ENCODE results near the gene RAPGEF5.
"Not testable (repeated sequence)": the region's sequence is repeated elsewhere in the genome, so short reads cannot be mapped to it uniquely, and the experiment has no call there.

The RAPGEF5 gene

GRCh38 chr7:22094413-22095342, 262.3 kb downstream of the RAPGEF5 start:
- peak; percentile 39 for ATAC-seq
- Mint-ChIP-seq H3K27ac (no peak overlapping the region), H3K27me3 (no peaks in the 10 kb centered on the region), H3K4me1 (no peaks in the 10 kb centered on the region), H3K9me3 (no peaks in the 10 kb centered on the region), H3K4me3 (no peak overlapping the region)
- no peak for DNase-seq

DNA sequence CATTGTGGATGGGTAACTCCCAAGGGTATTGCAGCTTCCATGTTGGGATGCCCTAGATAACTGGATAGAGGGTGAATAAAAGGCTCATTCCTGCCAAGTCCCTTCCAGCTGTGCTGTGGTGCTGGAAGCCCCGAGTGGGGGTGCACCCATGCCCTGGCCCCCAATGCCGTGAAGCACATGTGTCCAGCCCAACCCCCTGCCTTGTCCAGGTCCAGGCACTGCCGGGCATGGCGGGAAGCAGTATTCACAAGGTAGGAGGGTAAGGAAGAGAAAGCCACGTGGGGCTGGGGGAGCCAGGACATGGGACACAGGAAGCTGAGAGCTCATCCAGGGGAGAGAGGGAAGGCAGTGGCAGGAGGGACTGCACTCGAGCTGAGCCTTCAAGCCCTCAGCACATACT, 263.0 kb downstream of the RAPGEF5 start:
- DNase-seq (no peak), ATAC-seq (no peak)
- Mint-ChIP-seq H3K4me1 (no peaks in the 10 kb centered on the region), H3K27me3 (no peaks in the 10 kb centered on the region), H3K4me3 (no peak overlapping the region), H3K27ac (no peak overlapping the region), H3K9me3 (no peaks in the 10 kb centered on the region)

DNA sequence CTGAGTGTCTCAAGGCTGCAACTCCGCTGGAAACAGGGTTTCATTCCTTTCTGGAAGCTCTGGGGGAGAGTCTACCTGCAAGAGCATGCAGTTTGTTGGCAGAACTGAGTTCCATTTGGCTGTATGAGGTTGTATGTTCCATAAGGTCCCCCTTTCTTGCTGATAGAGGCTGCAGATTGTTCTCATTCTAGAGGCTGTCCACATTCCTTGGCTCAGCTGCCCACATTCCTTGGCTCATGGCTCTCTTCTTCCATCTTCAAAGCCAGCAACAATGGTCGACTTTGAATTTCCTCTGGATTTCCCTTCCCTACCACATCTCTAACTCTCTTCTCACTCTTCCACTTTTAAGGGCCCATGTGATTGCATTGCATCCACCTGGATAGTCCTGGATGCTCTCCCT, 264.0 kb downstream of the RAPGEF5 start:
- no peaks in the 10 kb centered on the region for H3K27me3 Mint-ChIP-seq
- no peak overlapping the region for H3K27ac Mint-ChIP-seq
- DNase-seq, result no peak
- no peak overlapping the region for H3K4me3 Mint-ChIP-seq
- no peaks in the 10 kb centered on the region for H3K9me3 Mint-ChIP-seq
- no peak for ATAC-seq
- no peaks in the 10 kb centered on the region for H3K4me1 Mint-ChIP-seq

- not testable (repeated sequence) for H3K27ac Mint-ChIP-seq, ATAC-seq, DNase-seq, H3K4me1 Mint-ChIP-seq, H3K9me3 Mint-ChIP-seq, H3K27me3 Mint-ChIP-seq, H3K4me3 Mint-ChIP-seq
These were observed 265.9 kb downstream of the RAPGEF5 start for GRCh38 chr7:22090958-22091525.

DNA sequence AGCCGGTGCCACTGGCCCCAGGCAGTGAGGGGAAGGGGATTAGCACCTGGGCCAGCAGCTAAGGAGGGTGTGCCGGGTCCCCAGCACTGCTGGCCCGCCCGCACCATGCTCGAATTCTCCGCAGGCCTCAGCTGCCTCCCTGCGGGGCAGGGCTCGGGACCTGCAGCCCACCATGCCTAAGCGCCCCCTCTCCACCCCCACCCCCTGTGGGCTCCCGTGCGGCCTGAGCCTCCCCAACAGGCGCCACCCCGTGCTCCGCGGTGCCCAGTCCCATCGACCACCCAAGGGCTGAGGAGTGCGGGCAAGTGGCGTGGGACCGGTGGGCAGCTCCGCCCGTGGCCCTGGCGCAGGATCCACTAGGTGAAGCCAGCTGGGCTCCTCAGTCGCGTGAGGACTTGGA, 266.4 kb downstream of the RAPGEF5 start:
- H3K4me3 Mint-ChIP-seq, result no peak overlapping the region
- H3K4me1 Mint-ChIP-seq, result no peaks in the 10 kb centered on the region
- H3K27ac Mint-ChIP-seq, result no peak overlapping the region
- no peak for DNase-seq
- H3K9me3 Mint-ChIP-seq, result no peaks in the 10 kb centered on the region
- peak; percentile 70 for ATAC-seq
- H3K27me3 Mint-ChIP-seq, result no peaks in the 10 kb centered on the region

DNA sequence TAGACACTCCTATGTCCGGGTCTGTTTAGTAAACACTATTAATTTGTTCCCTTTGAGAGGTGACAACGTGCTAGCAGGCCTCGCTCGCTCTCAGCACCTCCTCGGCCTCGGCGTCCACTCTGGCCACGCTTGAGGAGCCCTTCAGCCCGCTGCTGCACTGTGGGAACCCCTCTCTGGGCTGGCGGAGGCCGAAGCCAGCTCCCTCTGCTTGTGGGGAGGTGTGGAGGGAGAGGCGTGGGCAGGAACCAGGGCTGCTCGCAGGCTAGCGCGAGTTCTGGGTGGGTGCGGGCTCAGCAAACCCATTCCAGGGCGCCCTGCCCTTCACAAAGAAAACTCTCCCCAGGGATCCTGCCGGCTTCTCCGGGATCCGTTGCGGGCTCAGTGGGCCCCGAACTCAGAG, 266.8 kb downstream of the RAPGEF5 start:
- Mint-ChIP-seq H3K27ac (no peak overlapping the region), H3K9me3 (no peaks in the 10 kb centered on the region), H3K4me1 (peaks cover 3% of the 10 kb centered on the region), H3K27me3 (no peaks in the 10 kb centered on the region), H3K4me3 (no peak overlapping the region)
- ATAC-seq (no peak), DNase-seq (no peak)

GRCh38 chr7:22088827-22089226, 268.1 kb downstream of the RAPGEF5 start:
- no peak for DNase-seq
- Mint-ChIP-seq H3K4me1 (peaks cover 4% of the 10 kb centered on the region), H3K4me3 (no peak overlapping the region), H3K27me3 (peaks cover 4% of the 10 kb centered on the region), H3K27ac (no peak overlapping the region), H3K9me3 (no peaks in the 10 kb centered on the region)
- ATAC-seq, result no peak

- DNase-seq, result no peak
- H3K4me1 Mint-ChIP-seq, result peaks cover 11% of the 10 kb centered on the region
- no peaks in the 10 kb centered on the region for H3K9me3 Mint-ChIP-seq
- H3K27me3 Mint-ChIP-seq, result peaks cover 11% of the 10 kb centered on the region
- no peak for ATAC-seq
- H3K4me3 Mint-ChIP-seq, result no peak overlapping the region
- H3K27ac Mint-ChIP-seq, result no peak overlapping the region
These were observed 269.1 kb downstream of the RAPGEF5 start for GRCh38 chr7:22087861-22088260.

GRCh38 chr7:22083704-22084240, 273.2 kb downstream of the RAPGEF5 start:
- ATAC-seq (no peak), DNase-seq (no peak)
- H3K9me3 Mint-ChIP-seq, result no peaks in the 10 kb centered on the region
- no peak overlapping the region for H3K27ac Mint-ChIP-seq
- peaks cover 32% of the 10 kb centered on the region for H3K27me3 Mint-ChIP-seq
- H3K4me1 Mint-ChIP-seq, result peaks cover 21% of the 10 kb centered on the region
- peak overlapping the region; percentile 81 to 82 for H3K4me3 Mint-ChIP-seq

DNA sequence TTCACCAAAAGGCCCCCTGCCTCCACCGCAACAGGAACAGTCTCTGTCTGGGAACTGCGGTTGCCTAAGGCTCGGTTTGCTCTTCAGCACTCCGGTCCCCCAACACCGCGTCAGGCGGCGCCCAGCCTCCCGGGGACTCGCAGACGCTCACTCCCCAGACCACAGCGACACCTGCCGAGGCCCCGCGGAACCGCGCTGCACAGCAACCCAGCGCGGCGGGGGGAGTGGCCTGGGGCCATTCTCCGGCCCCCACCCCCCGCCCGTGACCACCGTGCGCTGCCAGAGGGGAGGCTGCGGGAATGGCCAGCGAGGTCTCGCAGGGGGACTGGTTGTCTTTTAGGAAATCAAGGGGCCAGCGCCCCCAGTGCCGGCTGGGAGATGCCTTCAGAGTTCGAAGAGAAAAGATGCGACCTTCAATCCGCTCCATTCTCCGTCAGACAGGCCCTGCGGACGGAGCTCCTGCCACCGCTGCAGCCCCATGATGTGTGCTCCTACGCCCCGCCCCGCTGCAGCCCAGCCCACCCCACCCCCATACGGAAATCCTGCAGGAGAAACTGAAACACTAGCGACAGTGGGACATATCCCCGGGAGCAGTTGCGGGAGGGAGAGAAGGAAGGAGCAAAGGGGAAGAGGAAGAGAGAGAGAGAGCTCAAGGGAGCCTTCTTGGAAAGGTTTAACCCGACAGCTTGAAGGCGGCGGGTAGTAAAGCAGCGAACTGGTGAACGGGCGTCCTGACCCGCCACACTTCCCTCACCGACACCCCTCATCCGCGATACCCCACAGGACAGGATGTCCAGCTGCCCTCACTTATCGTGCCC, 273.9 kb downstream of the RAPGEF5 start:
- ATAC-seq, result peak; percentile 97
- H3K27ac Mint-ChIP-seq, result no peak overlapping the region
- H3K4me1 Mint-ChIP-seq, result peaks cover 21% of the 10 kb centered on the region
- peaks cover 39% of the 10 kb centered on the region for H3K27me3 Mint-ChIP-seq
- DNase-seq, result peak; percentile 83 to 84
- peak overlapping the region; percentile 81 to 82 for H3K4me3 Mint-ChIP-seq
- no peaks in the 10 kb centered on the region for H3K9me3 Mint-ChIP-seq

- ATAC-seq (no peak), DNase-seq (no peak)
- Mint-ChIP-seq H3K27me3 (peaks cover 45% of the 10 kb centered on the region), H3K9me3 (no peaks in the 10 kb centered on the region), H3K4me1 (peaks cover 21% of the 10 kb centered on the region), H3K27ac (no peak overlapping the region), H3K4me3 (peak overlapping the region; percentile 81 to 82)
These were observed 274.4 kb downstream of the RAPGEF5 start for GRCh38 chr7:22082553-22082885.

- ATAC-seq, H3K9me3 Mint-ChIP-seq, H3K4me3 Mint-ChIP-seq, H3K27ac Mint-ChIP-seq, DNase-seq: not testable (repeated sequence)
- Mint-ChIP-seq H3K4me1 (peaks cover 19% of the 10 kb centered on the region), H3K27me3 (peaks cover 64% of the 10 kb centered on the region)
These were observed 276.7 kb downstream of the RAPGEF5 start for GRCh38 chr7:22080219-22080618.

GRCh38 chr7:22078872-22079271, 278.1 kb downstream of the RAPGEF5 start:
- H3K4me1 Mint-ChIP-seq, result peaks cover 17% of the 10 kb centered on the region
- not testable (repeated sequence) for H3K4me3 Mint-ChIP-seq, DNase-seq, ATAC-seq, H3K27ac Mint-ChIP-seq, H3K9me3 Mint-ChIP-seq
- H3K27me3 Mint-ChIP-seq, result peaks cover 60% of the 10 kb centered on the region

DNA sequence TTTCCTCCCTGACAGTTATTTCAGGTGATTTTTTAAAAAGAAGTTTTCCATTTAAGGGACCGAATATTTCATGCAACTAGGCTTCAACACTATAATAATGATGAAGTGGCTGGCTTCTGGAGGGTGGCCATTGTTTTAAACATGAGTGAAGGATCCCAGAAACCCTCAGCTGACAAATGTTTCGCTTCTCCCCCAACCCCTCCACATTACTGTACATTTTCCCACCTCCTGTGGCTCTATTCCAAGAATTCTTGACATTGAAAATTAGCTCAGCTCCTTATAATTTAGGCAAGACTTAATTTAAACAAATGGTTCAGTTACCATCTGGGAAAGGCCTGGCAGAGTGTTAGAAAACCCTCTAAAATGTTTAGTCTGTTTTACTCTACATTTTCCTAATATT, 281.4 kb downstream of the RAPGEF5 start:
- no peak for ATAC-seq
- DNase-seq, result no peak
- H3K27me3 Mint-ChIP-seq, result peaks cover 34% of the 10 kb centered on the region
- no peak overlapping the region for H3K4me3 Mint-ChIP-seq
- no peak overlapping the region for H3K27ac Mint-ChIP-seq
- H3K4me1 Mint-ChIP-seq, result no peaks in the 10 kb centered on the region
- H3K9me3 Mint-ChIP-seq, result no peaks in the 10 kb centered on the region

DNA sequence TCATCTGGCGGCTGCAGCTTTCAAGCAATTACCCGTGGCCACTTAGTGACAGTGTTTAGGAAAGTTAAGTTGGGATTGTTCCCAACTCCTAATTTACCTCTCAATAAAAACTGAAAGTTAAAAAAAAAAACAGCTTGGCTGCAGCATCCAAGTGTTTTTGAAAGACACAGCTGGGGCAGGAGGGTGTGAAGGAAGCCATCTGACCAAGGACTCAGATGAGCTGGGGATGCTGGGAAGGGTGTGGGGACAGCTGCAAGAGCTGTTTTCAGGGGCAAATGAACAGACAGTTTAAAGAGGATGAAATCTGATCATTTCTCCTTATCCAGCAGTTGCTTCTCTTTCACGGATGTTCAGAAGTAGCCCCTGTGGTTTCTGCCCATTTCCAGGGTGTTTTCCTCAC, 282.1 kb downstream of the RAPGEF5 start:
- DNase-seq (no peak), ATAC-seq (no peak)
- Mint-ChIP-seq H3K4me3 (no peak overlapping the region), H3K9me3 (no peaks in the 10 kb centered on the region), H3K27me3 (peaks cover 34% of the 10 kb centered on the region), H3K27ac (no peak overlapping the region), H3K4me1 (no peaks in the 10 kb centered on the region)
